Measurements from ENCODE around the gene SLC7A8. TPM values are rescaled to one million over a fixed set of nuclear protein-coding genes. Genes with fewer than 3 reads are reported as not detected.

Gene SLC7A8
- total RNA-seq, 4 donors from 2014 or later, result 45.2 to 67.7 (median 53.2) TPM

DNA sequence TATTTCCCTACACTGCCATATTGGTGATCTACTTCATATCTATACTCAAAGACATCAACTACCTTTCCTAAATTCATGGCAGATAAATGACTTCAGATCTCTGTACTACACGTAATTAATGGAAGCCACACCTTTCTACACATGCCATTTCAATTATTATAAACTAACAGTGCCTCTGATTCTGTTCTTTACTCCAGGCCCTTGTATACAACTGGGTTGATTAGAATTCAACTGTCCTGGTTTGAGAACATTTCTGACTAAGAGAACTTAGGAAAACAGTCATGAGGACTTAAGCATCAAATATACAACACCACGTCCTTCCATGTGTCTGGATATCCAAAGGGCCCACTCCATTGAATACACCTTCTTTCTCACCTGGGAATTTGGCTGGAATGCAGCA lies 90.4 kb downstream of the SLC7A8 start:
- Histone ChIP-seq H3K27me3 (no peaks in the 10 kb centered on the region), H3K4me3 (no peak overlapping the region), H3K9me3 (no peaks in the 10 kb centered on the region), H3K36me3 (peaks cover 51% of the 10 kb centered on the region), H3K4me1 (peaks cover 39% of the 10 kb centered on the region), H3K27ac (no peak overlapping the region)
- 57% methylated on average over 2 of the region's 2 CpGs for WGBS
- TF ChIP-seq, protein P1, sequence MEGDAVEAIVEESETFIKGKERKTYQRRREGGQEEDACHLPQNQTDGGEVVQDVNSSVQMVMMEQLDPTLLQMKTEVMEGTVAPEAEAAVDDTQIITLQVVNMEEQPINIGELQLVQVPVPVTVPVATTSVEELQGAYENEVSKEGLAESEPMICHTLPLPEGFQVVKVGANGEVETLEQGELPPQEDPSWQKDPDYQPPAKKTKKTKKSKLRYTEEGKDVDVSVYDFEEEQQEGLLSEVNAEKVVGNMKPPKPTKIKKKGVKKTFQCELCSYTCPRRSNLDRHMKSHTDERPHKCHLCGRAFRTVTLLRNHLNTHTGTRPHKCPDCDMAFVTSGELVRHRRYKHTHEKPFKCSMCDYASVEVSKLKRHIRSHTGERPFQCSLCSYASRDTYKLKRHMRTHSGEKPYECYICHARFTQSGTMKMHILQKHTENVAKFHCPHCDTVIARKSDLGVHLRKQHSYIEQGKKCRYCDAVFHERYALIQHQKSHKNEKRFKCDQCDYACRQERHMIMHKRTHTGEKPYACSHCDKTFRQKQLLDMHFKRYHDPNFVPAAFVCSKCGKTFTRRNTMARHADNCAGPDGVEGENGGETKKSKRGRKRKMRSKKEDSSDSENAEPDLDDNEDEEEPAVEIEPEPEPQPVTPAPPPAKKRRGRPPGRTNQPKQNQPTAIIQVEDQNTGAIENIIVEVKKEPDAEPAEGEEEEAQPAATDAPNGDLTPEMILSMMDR (IDR thresholded peaks at IDR 0.05), result no peak
- TF ChIP-seq POLR2A (IDR thresholded peaks at IDR 0.05) (no peak), EP300 (IDR thresholded peaks at IDR 0.05) (no peak), POLR2AphosphoS5 (IDR thresholded peaks at IDR 0.05) (no peak)
- DNase-seq (ENCODE audit: low spot score in 2 of 2), result no peak

DNA sequence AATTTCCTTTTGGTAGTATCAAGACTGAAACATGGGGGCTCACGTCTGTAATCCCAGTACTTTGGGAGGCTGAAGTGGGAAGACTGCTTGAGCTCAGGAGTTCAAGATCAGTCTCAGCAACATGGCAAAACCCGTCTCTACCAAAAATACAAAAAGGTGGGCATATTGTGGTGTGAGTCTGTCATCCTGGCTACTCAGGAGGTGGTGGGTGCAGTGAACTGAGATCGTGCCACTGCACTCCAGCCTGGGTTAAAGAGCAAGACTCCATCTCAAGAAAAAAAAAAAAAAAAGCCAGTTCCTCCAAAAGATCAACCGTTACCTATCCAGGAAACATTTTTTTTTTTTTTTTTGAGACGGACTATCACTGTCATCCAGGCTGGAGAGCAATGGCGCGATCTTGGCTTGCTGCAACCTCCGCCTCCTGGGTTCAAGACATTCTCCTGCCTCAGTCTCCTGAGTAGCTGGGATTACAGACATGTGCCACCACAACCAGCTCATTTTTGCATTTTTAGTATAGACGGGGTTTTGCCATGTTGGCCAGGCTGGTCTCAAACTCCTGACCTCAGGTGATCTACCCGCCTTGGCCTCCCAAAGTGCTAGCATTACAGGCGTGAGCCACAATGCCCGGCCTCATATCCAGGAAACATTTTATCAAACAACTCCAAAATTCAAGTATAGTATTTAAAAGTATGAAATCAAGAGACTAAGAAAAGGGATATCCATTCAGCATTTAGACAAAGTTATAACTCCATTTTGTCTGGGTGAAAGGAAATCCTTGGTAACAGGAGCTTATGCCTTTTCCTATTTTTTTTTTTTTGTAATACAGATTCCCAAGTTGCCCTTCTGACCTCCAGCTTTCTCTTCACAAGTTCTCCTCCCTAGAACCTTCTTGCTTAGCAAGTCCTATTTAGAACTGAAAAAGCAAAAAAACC lies 91.9 kb downstream of the SLC7A8 start:
- no peak for TF ChIP-seq POLR2A (IDR thresholded peaks at IDR 0.05)
- no peak for TF ChIP-seq POLR2AphosphoS5 (IDR thresholded peaks at IDR 0.05)
- TF ChIP-seq EP300 (IDR thresholded peaks at IDR 0.05), result no peak
- TF ChIP-seq, protein P1 (IDR thresholded peaks at IDR 0.05), result no peak
- H3K4me3 ChIP-seq, result no peak overlapping the region
- H3K27ac ChIP-seq, result no peak overlapping the region
- no peaks in the 10 kb centered on the region for H3K9me3 ChIP-seq
- no peaks in the 10 kb centered on the region for H3K27me3 ChIP-seq
- H3K4me1 ChIP-seq, result peaks cover 29% of the 10 kb centered on the region
- 82% methylated on average over 12 of the region's 12 CpGs for WGBS
- peaks cover 60% of the 10 kb centered on the region for H3K36me3 ChIP-seq
- DNase-seq (ENCODE audit: low spot score in 2 of 2), result no peak

DNA sequence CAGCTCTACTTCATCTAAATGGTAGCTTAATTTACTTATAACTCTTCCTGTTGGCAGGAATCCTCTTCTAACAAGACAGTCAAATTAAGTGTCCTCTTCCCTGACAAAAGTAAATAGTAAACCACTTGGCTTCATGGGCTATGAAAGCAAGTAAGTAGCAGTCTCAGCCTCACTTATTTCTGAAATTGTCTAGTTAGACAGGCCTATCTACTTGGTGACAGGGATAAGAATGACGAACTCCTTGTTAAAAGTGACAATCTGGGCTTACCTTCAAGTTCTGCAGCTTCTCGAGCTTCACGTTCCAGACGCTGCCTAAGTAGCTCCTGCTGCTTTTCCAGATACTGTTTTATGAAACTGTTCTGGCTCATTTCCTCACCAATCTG lies 93.2 kb downstream of the SLC7A8 start:
- 67% methylated on average over 4 of the region's 4 CpGs for WGBS
- Histone ChIP-seq H3K27ac (no peak overlapping the region), H3K36me3 (peaks cover 73% of the 10 kb centered on the region), H3K4me3 (no peak overlapping the region), H3K4me1 (peaks cover 25% of the 10 kb centered on the region), H3K27me3 (no peaks in the 10 kb centered on the region), H3K9me3 (no peaks in the 10 kb centered on the region)
- TF ChIP-seq, protein P1 (IDR thresholded peaks at IDR 0.05), result no peak
- TF ChIP-seq EP300 (IDR thresholded peaks at IDR 0.05) (no peak), POLR2AphosphoS5 (IDR thresholded peaks at IDR 0.05) (no peak), POLR2A (IDR thresholded peaks at IDR 0.05) (no peak)
- DNase-seq (ENCODE audit: low spot score in 2 of 2), result no peak

DNA sequence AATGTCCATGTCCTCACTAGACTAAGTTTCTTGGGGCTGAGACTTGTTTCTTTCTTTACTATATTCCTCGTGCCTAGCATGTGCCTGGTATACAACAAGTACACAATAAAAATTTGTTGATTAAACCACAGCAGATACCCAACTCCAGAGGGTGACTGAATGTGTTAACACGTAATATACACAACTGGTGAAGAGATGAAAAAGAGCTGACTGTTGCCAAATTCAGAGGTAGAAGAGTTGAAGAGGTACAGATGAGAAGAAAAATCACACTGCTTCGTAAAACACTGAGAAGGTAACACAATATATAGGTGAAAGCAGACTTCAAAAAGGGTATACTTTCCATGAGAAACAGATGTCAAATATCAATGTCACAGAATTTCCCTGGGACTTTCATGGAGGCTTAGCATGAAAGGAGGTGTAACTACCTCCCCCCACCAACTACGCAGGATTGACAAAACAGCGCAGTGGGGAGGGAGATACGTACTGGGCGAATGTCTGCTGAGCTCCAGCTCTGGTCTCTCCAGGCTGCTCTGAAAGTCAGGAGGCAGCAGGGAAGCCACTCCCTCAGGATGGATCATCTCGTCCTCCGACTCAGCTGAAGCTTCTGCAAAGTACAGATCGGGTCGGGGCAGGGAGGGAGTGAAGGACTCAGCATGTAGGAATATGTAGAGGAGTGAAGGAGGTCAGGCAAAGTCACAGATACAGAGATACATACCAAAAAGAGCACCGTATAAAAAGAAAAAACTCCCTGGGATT lies 93.8 kb downstream of the SLC7A8 start:
- no peak overlapping the region for H3K4me3 ChIP-seq
- H3K27me3 ChIP-seq, result no peaks in the 10 kb centered on the region
- no peaks in the 10 kb centered on the region for H3K9me3 ChIP-seq
- TF ChIP-seq, protein P1 (IDR thresholded peaks at IDR 0.05), result no peak
- TF ChIP-seq POLR2AphosphoS5 (IDR thresholded peaks at IDR 0.05), result no peak
- no peak for TF ChIP-seq POLR2A (IDR thresholded peaks at IDR 0.05)
- no peak for TF ChIP-seq EP300 (IDR thresholded peaks at IDR 0.05)
- H3K4me1 ChIP-seq, result peaks cover 25% of the 10 kb centered on the region
- DNase-seq (ENCODE audit: low spot score in 2 of 2), result no peak
- 91% methylated on average over 12 of the region's 12 CpGs for WGBS
- peaks cover 79% of the 10 kb centered on the region for H3K36me3 ChIP-seq
- H3K27ac ChIP-seq, result no peak overlapping the region

DNA sequence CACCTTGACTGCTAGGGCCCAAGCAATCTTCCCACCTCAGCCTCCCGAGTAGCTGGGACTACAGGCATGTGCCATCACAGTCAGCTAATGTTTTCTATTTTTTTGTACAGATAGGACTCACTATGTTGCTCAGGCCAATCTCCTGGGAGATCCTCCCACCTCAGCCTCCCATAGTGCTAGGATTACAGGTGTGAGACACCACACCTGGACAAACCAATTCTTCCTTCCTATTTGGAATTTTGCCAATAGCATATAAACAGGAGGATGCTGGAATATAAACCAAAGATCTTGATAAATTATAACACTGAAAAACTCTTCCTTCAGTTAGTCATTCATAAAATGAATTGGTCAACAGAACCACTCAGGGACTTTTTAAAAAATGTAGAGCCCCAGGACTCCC lies 96.9 kb downstream of the SLC7A8 start:
- peaks cover 90% of the 10 kb centered on the region for H3K36me3 ChIP-seq
- TF ChIP-seq POLR2A (IDR thresholded peaks at IDR 0.05) (no peak), EP300 (IDR thresholded peaks at IDR 0.05) (no peak), POLR2AphosphoS5 (IDR thresholded peaks at IDR 0.05) (no peak)
- TF ChIP-seq, protein P1 (IDR thresholded peaks at IDR 0.05), result no peak
- no peak overlapping the region for H3K4me3 ChIP-seq
- DNase-seq (ENCODE audit: low spot score in 2 of 2), result no peak
- WGBS, result 94% methylated on average over 1 of the region's 1 CpG
- H3K4me1 ChIP-seq, result no peaks in the 10 kb centered on the region
- H3K27me3 ChIP-seq, result no peaks in the 10 kb centered on the region
- no peaks in the 10 kb centered on the region for H3K9me3 ChIP-seq
- no peak overlapping the region for H3K27ac ChIP-seq

Measured in suprapubic skin (tissue), 4 donors.